NCI-H1417 (cell line): ENCODE measurements around the gene ZNF587B.
A peak's percentile ranks its signal among the peaks of the same experiment; 100 is the strongest.
"Not testable (repeated sequence)": the region's sequence is repeated elsewhere in the genome, so short reads cannot be mapped to it uniquely, and the experiment has no call there.

ENCODE experiments used
- DNase-seq, 3 experiments: peaks; one replicate each; lab custom pipeline; 2025; lab: John Stamatoyannopoulos, UW

The ZNF587B gene

GRCh38 chr19:57830071-57830602 lies at the start of gene ZNF587B:
ZNF587B (plus strand) TSS chr19:57830299; CDS start chr19:57830529, 230 bp downstream.
- peak in 2 of 3 experiments; percentile 0 to 10 for DNase-seq

- no peak for DNase-seq
Observed at GRCh38 chr19:57786286-57786685, 43.8 kb upstream of the ZNF587B start.

GRCh38 chr19:57786906-57787305 lies 43.2 kb upstream of the ZNF587B start:
- no peak for DNase-seq

- DNase-seq, result no peak
Observed at GRCh38 chr19:57788114-57788692, 41.9 kb upstream of the ZNF587B start.

GRCh38 chr19:57789288-57789687 lies 40.8 kb upstream of the ZNF587B start:
- no peak for DNase-seq

- not testable (repeated sequence) for DNase-seq
Observed at GRCh38 chr19:57796580-57796979, 33.5 kb upstream of the ZNF587B start.

GRCh38 chr19:57800696-57801095 lies 29.4 kb upstream of the ZNF587B start:
- no peak for DNase-seq

- DNase-seq, result no peak
Observed at GRCh38 chr19:57802269-57802668, 27.8 kb upstream of the ZNF587B start.

GRCh38 chr19:57803265-57803593 lies 26.9 kb upstream of the ZNF587B start:
- no peak for DNase-seq

- DNase-seq, result no peak
Observed at GRCh38 chr19:57803594-57804325, 26.3 kb upstream of the ZNF587B start.

- DNase-seq, result no peak
Observed at GRCh38 chr19:57807541-57807940, 22.6 kb upstream of the ZNF587B start.

GRCh38 chr19:57810410-57811295 lies 19.4 kb upstream of the ZNF587B start:
- DNase-seq, result not testable (repeated sequence)

- no peak for DNase-seq
Observed at GRCh38 chr19:57812226-57812625, 17.9 kb upstream of the ZNF587B start.

GRCh38 chr19:57812975-57813820 lies 16.9 kb upstream of the ZNF587B start:
- DNase-seq, result not testable (repeated sequence)

- DNase-seq, result peak in 1 of 3 experiments; percentile 59
Observed at GRCh38 chr19:57813919-57814504, 16.1 kb upstream of the ZNF587B start.

- DNase-seq, result peak; percentile 84 to 95 (median 92)
Observed at GRCh38 chr19:57814505-57815246, 15.4 kb upstream of the ZNF587B start, which contains the start of gene ZNF552. ZNF552 (minus strand) TSS chr19:57814913; CDS start chr19:57814743, 170 bp downstream.

GRCh38 chr19:57815247-57816075 lies 14.6 kb upstream of the ZNF587B start:
- DNase-seq, result no peak

- no peak for DNase-seq
Observed at GRCh38 chr19:57816652-57817051, 13.4 kb upstream of the ZNF587B start.

GRCh38 chr19:57817976-57818375 lies 12.1 kb upstream of the ZNF587B start:
- no peak for DNase-seq
